DND-41 (cell line): ENCODE results near the gene PLEKHB1.

ENCODE experiments used
- ATAC-seq: fragments of 200-7000 bp; cut with Tn5 transposase; 3 replicates; pipeline ENCODE4 v1.9.1; 2021; ENCODE audit warnings: low read depth; ENCODE audit not compliant: insufficient read depth
- DNase-seq: peaks from one replicate; pipeline ENCODE4 v3.0.0-alpha.2; 2020
- H2AFZ ChIP-seq: 2 replicates; pipeline ENCODE4 v1.6.0; 2012; ENCODE audit warnings: low read depth, low read length
- H3K27ac ChIP-seq: 2 replicates; pipeline ENCODE4 v1.5.1; 2012; ENCODE audit warnings: low read length, inconsistent platforms
- H3K27me3 ChIP-seq: fragments of 200-600 bp; sonication (generic); 2 replicates; pipeline ENCODE4 v1.6.0; 2012; ENCODE audit warnings: low read length, mild to moderate bottlenecking, inconsistent platforms; ENCODE audit not compliant: insufficient read depth, poor library complexity
- H3K36me3 ChIP-seq: 2 replicates; pipeline ENCODE4 v1.5.1; 2012; ENCODE audit warnings: low read length, inconsistent platforms; ENCODE audit not compliant: insufficient read depth
- H3K4me1 ChIP-seq: 2 replicates; pipeline ENCODE4 v1.5.1; 2012; ENCODE audit warnings: mild to moderate bottlenecking, low read length; ENCODE audit not compliant: insufficient read depth
- H3K4me2 ChIP-seq: 2 replicates; pipeline ENCODE4 v1.6.0; 2012; ENCODE audit warnings: mild to moderate bottlenecking, moderate library complexity, low read length, inconsistent platforms; ENCODE audit not compliant: insufficient read depth
- H3K4me3 ChIP-seq, 2 experiments: fragments of 200-600 bp in 1 of 2; shearing (Covaris generic) in 1 of 2; 2 replicates each; pipeline ENCODE4 v1.5.1; 2012 to 2016; ENCODE audit warnings: inconsistent platforms in 2 of 2, low read length in 2 of 2, mild to moderate bottlenecking in 2 of 2, low read depth in 1 of 2, moderate library complexity in 1 of 2
- H3K79me2 ChIP-seq: 2 replicates; pipeline ENCODE4 v1.6.0; 2012; ENCODE audit warnings: low read length, inconsistent platforms; ENCODE audit not compliant: insufficient read depth
- H3K9ac ChIP-seq: 2 replicates; pipeline ENCODE4 v1.6.0; 2012; ENCODE audit warnings: low read depth, mild to moderate bottlenecking, inconsistent platforms, low read length, moderate library complexity
- H3K9me3 ChIP-seq: 2 replicates; pipeline ENCODE4 v1.5.1; 2012; ENCODE audit warnings: low read length, moderate library complexity, mild to moderate bottlenecking, inconsistent platforms; ENCODE audit not compliant: insufficient read depth, severe bottlenecking
- H4K20me1 ChIP-seq: 2 replicates; pipeline ENCODE4 v1.6.0; 2012; ENCODE audit warnings: low read length; ENCODE audit not compliant: insufficient read depth
- EZH2 ChIP-seq: IDR thresholded peaks from 3 replicates; pipeline ENCODE4 v1.6.1; 2012; ENCODE audit warnings: borderline replicate concordance, low read depth, mild to moderate bottlenecking, moderate library complexity, low read length, inconsistent platforms; ENCODE audit not compliant: severe bottlenecking
- TF ChIP-seq, protein P1 (sequence below): IDR thresholded peaks from 2 replicates; pipeline ENCODE4 v1.5.1; 2012; ENCODE audit warnings: borderline replicate concordance, low read length, moderate library complexity, mild to moderate bottlenecking; ENCODE audit not compliant: poor library complexity, severe bottlenecking; ENCODE audit errors: extremely low read depth

PLEKHB1 gene

DNA sequence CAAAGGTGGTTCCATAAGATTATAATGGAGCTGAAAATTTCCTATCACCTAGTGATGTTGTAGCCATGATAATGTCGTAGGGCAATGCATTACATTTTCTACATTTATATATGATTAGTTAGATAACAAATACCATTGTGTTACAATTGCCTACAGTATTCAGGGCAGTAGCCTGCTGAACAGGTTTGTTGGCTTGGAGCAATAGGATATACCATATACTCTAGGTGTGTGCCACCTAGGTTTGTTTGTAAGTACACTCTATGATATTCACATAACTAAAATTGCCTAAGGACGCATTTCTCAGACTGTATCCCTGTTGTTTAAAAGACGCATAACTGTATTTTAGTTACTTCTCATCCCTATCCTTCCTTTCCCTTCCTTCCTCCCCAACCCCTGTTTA lies 13.6 kb downstream of the PLEKHB1 start:
- TF ChIP-seq, protein P1, sequence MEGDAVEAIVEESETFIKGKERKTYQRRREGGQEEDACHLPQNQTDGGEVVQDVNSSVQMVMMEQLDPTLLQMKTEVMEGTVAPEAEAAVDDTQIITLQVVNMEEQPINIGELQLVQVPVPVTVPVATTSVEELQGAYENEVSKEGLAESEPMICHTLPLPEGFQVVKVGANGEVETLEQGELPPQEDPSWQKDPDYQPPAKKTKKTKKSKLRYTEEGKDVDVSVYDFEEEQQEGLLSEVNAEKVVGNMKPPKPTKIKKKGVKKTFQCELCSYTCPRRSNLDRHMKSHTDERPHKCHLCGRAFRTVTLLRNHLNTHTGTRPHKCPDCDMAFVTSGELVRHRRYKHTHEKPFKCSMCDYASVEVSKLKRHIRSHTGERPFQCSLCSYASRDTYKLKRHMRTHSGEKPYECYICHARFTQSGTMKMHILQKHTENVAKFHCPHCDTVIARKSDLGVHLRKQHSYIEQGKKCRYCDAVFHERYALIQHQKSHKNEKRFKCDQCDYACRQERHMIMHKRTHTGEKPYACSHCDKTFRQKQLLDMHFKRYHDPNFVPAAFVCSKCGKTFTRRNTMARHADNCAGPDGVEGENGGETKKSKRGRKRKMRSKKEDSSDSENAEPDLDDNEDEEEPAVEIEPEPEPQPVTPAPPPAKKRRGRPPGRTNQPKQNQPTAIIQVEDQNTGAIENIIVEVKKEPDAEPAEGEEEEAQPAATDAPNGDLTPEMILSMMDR, result no peak
- TF ChIP-seq EZH2, result no peak
- no peak overlapping the region for H3K4me3 ChIP-seq
- no peaks in the 10 kb centered on the region for H3K9me3 ChIP-seq
- H3K27me3 ChIP-seq, result no peaks in the 10 kb centered on the region
- no peaks in the 10 kb centered on the region; the same call in 1 of the 2 replicates for H4K20me1 ChIP-seq
- H2AFZ ChIP-seq, result no peak overlapping the region
- peaks cover 8% of the 10 kb centered on the region for H3K4me1 ChIP-seq
- DNase-seq (no peak), ATAC-seq (no peak)
- H3K27ac ChIP-seq, result no peak overlapping the region
- no peaks in the 10 kb centered on the region for H3K79me2 ChIP-seq
- H3K9ac ChIP-seq, result no peak overlapping the region
- H3K4me2 ChIP-seq, result no peak overlapping the region
- no peaks in the 10 kb centered on the region for H3K36me3 ChIP-seq

DNA sequence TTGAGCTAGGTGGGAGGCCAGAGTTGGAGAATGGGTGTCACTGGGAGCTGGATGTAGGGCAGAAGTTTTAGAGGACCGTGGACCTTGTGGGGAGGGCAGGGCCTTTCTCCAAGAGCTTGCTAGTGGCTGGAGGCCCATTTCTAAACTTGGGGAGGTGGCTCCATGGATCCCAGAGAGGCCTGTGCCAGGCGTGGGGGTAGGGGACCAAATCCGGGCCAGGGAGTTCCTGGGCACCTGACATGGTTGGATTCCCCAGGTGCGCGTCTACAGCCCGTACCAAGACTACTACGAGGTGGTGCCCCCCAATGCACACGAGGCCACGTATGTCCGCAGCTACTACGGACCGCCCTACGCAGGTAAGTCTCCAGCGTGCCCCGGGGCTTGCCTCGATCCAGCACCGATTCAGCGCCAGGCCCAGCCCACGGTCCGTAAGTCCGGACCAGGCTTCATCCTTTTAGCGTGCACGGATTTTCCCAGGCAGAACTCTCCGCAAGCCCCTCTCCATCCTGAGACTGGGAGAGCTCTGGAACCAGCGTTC lies 14.2 kb downstream of the PLEKHB1 start:
- 0 out of 3 replicates have a peak, but pooled peaks have one; percentile 4 for ATAC-seq
- H3K4me2 ChIP-seq, result peak overlapping the region; percentile 56

DNA sequence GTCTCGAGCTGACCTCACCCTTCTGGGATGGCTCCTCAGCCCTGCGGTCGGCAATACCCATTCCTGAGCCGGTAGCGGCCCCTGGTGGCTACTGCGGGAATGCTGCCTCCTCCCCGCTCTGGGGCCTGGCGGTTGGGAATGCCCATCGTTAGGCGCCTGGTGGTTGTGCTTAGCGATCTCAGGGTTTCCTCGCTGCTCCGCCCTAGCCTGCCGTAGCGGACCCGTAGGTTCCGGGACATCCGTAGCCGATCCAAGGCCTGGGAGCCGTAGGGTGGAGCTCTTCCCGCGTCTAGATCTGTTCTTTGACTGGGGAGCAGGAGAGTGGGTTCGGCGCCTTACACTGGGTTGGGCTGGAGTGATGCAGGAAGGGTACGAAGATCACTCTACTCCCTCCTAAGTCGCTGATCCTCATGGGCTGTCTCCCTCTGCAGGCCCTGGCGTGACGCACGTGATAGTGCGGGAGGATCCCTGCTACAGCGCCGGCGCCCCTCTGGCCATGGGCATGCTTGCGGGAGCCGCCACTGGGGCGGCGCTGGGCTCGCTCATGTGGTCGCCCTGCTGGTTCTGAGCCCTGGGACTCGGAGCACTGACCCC lies 14.8 kb downstream of the PLEKHB1 start:
- no peak overlapping the region; the same call in 1 of the 2 replicates for H3K9ac ChIP-seq
- TF ChIP-seq EZH2, result no peak
- TF ChIP-seq, protein P1, result peak; percentile 96
- peaks cover 8% of the 10 kb centered on the region for H3K4me1 ChIP-seq
- no peaks in the 10 kb centered on the region for H3K27me3 ChIP-seq
- H3K9me3 ChIP-seq, result no peaks in the 10 kb centered on the region
- no peak overlapping the region for H3K27ac ChIP-seq
- peak overlapping the region; percentile 56 for H3K4me2 ChIP-seq
- peak overlapping the region in 1 of 2 experiments; percentile 4; a peak in 1 of 4 replicates for H3K4me3 ChIP-seq
- no peaks in the 10 kb centered on the region for H3K36me3 ChIP-seq
- H3K79me2 ChIP-seq, result no peaks in the 10 kb centered on the region
- H2AFZ ChIP-seq, result peak overlapping the region; percentile 74
- peak; percentile 80 for DNase-seq
- no peaks in the 10 kb centered on the region; the same call in 1 of the 2 replicates for H4K20me1 ChIP-seq
- peak; percentile 96 for ATAC-seq

More for the DNA sequence above, 14.2 kb downstream of the PLEKHB1 start:
- no peak overlapping the region for H3K27ac ChIP-seq
- no peaks in the 10 kb centered on the region; the same call in 1 of the 2 replicates for H4K20me1 ChIP-seq
- no peaks in the 10 kb centered on the region for H3K79me2 ChIP-seq
- H3K27me3 ChIP-seq, result no peaks in the 10 kb centered on the region
- H3K4me1 ChIP-seq, result peaks cover 8% of the 10 kb centered on the region
- DNase-seq, result no peak
- H3K9ac ChIP-seq, result no peak overlapping the region; the same call in 1 of the 2 replicates
- H3K36me3 ChIP-seq, result no peaks in the 10 kb centered on the region
- TF ChIP-seq EZH2, result no peak
- TF ChIP-seq, protein P1, result no peak
- H3K9me3 ChIP-seq, result no peaks in the 10 kb centered on the region
- H3K4me3 ChIP-seq, result peak overlapping the region in 1 of 2 experiments; percentile 4; a peak in 1 of 4 replicates
- peak overlapping the region; percentile 74 for H2AFZ ChIP-seq
